GM12875 (cell line): ENCODE results near the gene NKAIN2.
"Not testable (repeated sequence)": the region's sequence is repeated elsewhere in the genome, so short reads cannot be mapped to it uniquely, and the experiment has no call there.

Experiments
- H3K4me3 ChIP-seq: one replicate; pipeline ENCODE4 v1.5.1; 2011; ENCODE audit warnings: low read depth, low read length, control low read depth
- CTCF ChIP-seq: IDR thresholded peaks from 2 replicates; pipeline ENCODE4 v1.5.1; 2011; ENCODE audit warnings: low read depth, mild to moderate bottlenecking, control low read depth, inconsistent platforms, low read length, moderate library complexity, borderline replicate concordance; ENCODE audit not compliant: insufficient read depth

NKAIN2 gene

GRCh38 chr6:124539096-124539495 lies 735.4 kb downstream of the NKAIN2 start:
- no peak for TF ChIP-seq CTCF
- no peak overlapping the region for H3K4me3 ChIP-seq

GRCh38 chr6:124541573-124541972 lies 737.9 kb downstream of the NKAIN2 start:
- no peak for TF ChIP-seq CTCF
- no peak overlapping the region for H3K4me3 ChIP-seq

GRCh38 chr6:124546601-124547000 lies 742.9 kb downstream of the NKAIN2 start:
- no peak for TF ChIP-seq CTCF
- H3K4me3 ChIP-seq = no peak overlapping the region

GRCh38 chr6:124551711-124552233 lies 748.1 kb downstream of the NKAIN2 start:
- TF ChIP-seq CTCF = no peak
- H3K4me3 ChIP-seq = no peak overlapping the region

GRCh38 chr6:124557873-124558272 lies 754.2 kb downstream of the NKAIN2 start:
- H3K4me3 ChIP-seq = no peak overlapping the region
- TF ChIP-seq CTCF = no peak

GRCh38 chr6:124560078-124560477 lies 756.4 kb downstream of the NKAIN2 start:
- H3K4me3 ChIP-seq = not testable (repeated sequence)

GRCh38 chr6:124560873-124561567 lies 757.4 kb downstream of the NKAIN2 start:
- no peak overlapping the region for H3K4me3 ChIP-seq
- no peak for TF ChIP-seq CTCF
